ENCODE results near the gene HIVEP2.

HIVEP2 gene

DNA sequence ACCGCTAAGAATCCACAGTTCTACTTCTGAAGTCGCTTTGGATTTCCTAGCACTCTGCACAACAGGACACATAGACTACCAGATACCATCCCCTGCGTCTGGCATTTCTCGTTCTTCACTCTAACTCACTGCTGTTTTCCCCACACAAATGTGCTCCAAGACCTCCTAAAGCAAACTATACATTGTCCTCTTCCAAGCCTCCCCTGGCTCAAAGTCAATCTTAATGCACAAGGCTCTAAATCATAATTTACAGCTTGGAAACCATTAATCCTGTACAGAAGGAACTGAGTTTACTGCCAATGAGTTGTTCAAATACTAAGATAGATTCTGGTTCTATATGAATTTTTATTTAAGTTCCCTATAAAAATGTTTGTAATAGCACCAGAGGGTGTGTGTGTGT lies 128.5 kb downstream of the HIVEP2 start:
- no peak for DNase-seq (ENCODE audit: low read depth)

- no peak for DNase-seq (ENCODE audit: low read depth)
Measured at GRCh38 chr6:142816031-142816430, 128.9 kb downstream of the HIVEP2 start.

DNA sequence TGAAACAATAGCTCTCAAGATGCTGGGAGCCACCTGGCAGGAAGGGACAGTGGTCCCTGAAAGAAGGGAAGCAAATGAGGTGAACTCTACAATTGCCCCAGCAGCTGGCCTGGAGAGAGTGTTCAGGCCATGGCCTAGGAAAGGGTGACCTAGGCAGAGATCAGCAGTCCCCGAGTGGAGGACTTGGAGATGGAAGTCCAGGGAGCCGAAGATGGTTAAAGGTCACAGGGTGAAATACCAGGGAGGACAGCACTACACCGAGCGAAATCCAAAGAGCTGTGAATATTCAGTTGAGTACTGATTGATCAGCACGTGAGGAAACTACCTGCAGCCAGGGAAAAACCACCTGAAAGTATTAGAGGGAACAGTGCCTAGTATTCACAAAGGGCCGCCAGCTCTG lies 133.1 kb downstream of the HIVEP2 start:
- DNase-seq (ENCODE audit: low read depth) = no peak

DNA sequence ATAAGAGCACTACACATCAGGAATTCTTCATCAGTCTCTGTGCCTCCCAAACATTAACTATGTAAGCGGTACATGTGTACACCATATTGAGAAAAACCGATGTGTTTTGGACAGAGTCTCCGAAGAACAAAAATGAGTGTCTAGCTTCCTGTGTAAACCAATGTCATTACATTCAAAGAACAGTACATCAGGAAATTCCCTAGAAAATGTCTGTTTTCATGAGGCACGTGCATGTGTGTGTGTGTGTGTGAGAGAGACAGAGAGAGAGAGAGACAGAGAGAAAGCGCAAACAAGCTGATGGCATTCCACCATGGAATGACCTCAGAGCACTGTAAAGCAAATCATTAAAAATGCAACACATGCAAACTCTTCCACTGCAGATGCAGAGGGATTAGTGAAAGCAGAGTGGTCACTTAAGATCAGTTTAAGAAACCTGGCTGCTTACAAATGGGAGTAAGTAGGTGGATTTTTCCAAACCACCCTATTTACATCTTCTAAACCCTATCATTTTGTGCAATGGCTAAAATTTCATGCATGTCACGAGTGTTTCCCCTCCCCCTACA lies 133.9 kb downstream of the HIVEP2 start:
- no peak for DNase-seq (ENCODE audit: low read depth)

DNA sequence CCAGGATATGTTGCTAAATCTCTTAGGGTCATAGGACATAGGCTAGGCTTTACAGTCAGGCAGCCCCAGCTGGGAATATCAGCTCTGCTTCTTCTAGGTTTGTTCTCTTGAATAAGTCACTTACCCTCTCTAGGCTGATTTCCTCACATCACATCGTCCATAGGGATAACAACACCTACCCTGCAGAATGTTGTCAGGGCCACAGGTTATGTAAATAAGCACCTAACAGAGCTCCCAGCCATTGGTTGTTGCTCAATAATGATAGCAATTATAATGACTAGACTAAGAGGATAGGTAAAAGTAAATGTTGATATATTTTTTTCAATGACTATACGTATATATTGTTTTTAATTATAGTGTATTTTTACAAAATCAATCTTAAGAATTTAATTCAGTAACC lies 135.0 kb downstream of the HIVEP2 start:
- DNase-seq (ENCODE audit: low read depth) = no peak

DNA sequence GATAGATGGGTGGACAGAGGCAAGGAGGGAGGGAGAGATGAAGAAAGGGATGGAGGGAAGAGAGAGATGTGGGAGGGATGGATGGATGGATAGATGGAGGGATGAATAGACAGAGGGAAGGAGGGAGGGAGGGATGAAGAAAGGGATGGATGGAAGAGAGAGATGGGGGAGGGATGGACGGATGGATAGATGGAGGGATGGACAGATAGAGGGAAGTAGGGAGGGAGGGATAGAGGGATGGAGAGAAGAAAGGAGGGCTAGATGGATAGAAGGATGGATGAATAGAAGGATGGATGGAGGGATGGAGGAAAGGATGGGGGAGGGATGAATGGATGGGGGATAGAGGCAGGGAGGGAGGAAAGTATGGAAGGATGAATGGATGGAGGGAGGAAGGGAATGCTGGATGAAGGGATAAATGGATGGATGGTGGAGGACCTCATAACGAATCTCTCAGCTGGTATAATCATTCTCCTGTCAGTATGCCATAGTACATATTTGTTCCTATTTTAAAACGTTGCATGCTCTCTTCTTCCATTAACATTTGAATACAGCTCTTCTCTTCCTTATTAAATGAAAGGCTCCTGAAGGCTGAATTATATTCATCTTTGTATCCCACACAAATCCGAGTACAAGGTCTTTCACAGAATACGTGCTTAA lies 136.4 kb downstream of the HIVEP2 start:
- DNase-seq (ENCODE audit: low read depth) = no peak

DNA sequence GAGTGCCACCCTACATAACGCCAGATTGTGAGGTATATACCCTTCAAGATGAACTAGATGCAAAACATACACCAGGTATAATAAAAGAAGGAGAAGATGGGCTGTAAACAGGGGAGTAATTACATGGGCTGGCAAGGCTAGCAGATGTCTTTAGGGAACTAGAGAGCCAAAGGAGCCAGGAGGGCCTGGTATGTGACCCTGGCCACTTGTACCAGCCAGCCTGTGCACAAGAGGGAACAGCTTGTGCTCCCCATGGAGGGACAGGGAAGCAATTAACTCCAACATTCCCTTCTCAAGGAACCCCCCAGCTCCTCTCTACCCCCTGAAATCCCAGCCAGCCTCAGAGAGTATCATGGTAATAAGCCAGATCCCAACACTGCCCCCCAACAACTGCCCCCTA lies 139.9 kb downstream of the HIVEP2 start:
- no peak for DNase-seq (ENCODE audit: low read depth)

- DNase-seq (ENCODE audit: low read depth) = no peak
Measured at GRCh38 chr6:142804490-142804889, 140.5 kb downstream of the HIVEP2 start.

DNA sequence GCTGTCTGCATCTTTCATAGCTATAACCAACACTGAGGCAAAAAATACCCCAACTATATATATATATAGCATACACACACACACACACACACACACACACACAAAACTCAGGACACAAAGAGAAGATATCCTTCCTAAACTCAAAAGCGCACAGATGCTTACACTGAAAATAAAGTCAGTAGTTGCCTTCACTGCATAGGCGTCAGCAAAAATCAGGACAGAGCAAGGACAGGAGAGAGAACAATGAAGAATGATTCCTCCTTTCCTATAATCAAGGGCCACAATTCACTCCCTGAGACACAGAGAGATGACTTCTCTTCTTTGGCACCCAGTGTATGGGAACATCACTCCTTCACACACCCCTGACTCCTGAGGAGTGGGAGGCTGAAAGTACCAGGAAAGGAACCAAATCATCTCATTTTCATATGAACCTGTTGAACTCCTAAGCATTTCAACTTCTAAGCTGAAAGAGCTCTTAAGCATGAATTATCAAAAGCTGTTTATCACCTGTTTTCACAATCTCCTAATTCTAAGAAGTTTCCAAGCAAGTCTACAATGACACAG lies 141.4 kb downstream of the HIVEP2 start:
- no peak for DNase-seq (ENCODE audit: low read depth)

DNA sequence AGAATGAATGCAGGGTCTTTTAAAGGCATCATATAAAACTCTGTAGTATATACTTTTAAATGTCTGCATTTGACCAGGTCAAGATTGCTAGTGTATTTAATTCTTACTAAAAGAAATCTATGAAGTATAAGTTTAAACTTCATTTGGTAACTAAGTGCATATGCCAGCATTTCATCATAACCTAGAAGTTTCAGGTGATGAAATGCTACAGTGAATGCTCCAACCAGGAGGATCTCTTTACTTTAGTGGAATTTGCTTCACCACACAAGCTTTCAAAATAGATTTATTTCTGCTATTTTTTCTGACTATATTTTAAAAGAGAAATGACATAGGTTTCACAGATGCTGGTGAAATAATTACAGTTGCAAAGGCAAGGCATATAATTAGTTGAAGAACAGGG lies 141.9 kb downstream of the HIVEP2 start:
- no peak for DNase-seq (ENCODE audit: low read depth)

- peak; percentile 99 for DNase-seq (ENCODE audit: low read depth)
Measured at GRCh38 chr6:142802124-142802523, 142.9 kb downstream of the HIVEP2 start.

DNA sequence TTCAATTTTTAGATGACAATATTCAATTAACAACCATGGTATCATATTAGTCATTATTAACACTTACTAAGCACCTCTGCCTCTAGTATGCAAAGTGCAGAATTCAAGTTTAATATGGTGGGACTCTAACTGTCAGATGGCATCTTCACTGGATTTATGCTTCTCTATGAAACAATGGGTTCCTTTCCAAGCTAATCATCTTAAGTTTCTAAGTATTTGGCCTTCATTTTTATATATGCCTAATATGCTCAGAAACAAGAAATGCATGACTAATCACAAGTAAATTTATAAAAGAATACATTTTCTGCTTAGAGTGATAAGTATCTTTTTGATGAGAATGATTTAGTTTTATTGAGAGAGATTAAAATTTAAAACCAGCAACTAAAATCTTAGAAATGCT lies 144.7 kb downstream of the HIVEP2 start:
- DNase-seq (ENCODE audit: low read depth) = peak; percentile 37

- no peak for DNase-seq (ENCODE audit: low read depth)
Measured at GRCh38 chr6:142799639-142800038, 145.3 kb downstream of the HIVEP2 start.

GRCh38 chr6:142797159-142797558 lies 147.8 kb downstream of the HIVEP2 start:
- DNase-seq (ENCODE audit: low read depth) = no peak

GRCh38 chr6:142796571-142796970 lies 148.4 kb downstream of the HIVEP2 start:
- peak; percentile 49 for DNase-seq (ENCODE audit: low read depth)

DNA sequence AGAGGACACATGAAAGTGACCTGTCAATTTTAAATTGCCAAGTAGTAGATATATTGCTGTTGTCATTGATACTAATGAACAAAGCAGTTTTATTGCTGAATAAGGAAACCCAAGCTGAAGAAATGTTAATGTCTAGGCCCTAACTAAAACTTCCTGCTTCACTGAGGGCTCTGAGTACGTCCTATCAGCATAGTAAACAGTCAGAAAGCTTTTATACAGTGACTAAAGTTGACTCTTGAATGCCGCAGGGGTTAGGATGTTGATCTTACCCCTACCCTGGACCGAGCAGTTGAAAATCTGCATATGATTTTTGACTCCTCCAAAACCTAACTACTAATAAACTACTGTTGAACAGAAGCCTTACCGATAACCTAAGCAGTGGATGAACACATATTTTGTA lies 149.0 kb downstream of the HIVEP2 start:
- no peak for DNase-seq (ENCODE audit: low read depth)

DNA sequence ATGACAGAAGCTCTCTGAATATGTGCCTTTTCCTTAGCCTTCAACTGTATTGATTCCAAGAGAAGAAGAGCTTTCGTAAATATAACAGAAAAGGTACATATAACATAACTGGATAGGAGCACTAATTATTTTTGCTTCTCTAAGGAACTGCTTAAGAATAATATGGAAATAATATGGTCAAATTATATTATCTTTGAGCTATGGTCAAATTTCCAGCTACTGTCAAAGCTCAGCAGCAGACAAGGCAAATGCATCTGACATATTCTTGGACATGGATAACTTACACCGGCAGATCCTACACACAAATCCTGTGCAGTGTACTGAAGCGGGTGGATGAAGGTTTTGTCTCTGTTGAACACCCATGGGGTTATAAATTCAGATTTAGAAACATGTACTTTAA lies 150.6 kb downstream of the HIVEP2 start:
- DNase-seq (ENCODE audit: low read depth) = no peak

- DNase-seq (ENCODE audit: low read depth) = no peak
Measured at GRCh38 chr6:142790257-142790656, 154.7 kb downstream of the HIVEP2 start.

- no peak for DNase-seq (ENCODE audit: low read depth)
Measured at GRCh38 chr6:142787422-142787821, 157.6 kb downstream of the HIVEP2 start.

DNA sequence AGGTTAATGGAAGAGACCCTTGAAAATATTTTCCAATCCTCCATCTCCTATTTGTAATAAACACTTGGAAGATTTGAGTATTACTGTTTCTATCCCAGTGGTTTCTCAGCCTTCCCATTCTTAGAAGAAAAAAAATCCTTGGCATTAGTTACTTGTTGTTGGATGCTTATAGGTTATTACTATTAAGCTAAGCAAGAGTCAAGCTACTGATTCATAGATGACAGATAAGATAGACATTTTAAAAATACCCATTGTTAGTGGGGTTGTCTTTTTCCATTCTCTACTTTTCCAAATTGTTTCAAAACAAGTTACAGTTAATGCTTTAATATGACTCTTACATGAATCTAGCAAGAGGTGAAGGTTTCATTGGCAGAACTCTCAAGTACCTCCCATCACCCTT lies 158.5 kb downstream of the HIVEP2 start:
- DNase-seq (ENCODE audit: low read depth) = peak; percentile 64

GRCh38 chr6:142784344-142784743 lies 160.6 kb downstream of the HIVEP2 start:
- DNase-seq (ENCODE audit: low read depth) = no peak

- DNase-seq (ENCODE audit: low read depth) = no peak
Measured at GRCh38 chr6:142783499-142783898, 161.5 kb downstream of the HIVEP2 start.

GRCh38 chr6:142781129-142781528 lies 163.8 kb downstream of the HIVEP2 start:
- DNase-seq (ENCODE audit: low read depth) = no peak
